Measurements from ENCODE around the gene GPC3.

DNA sequence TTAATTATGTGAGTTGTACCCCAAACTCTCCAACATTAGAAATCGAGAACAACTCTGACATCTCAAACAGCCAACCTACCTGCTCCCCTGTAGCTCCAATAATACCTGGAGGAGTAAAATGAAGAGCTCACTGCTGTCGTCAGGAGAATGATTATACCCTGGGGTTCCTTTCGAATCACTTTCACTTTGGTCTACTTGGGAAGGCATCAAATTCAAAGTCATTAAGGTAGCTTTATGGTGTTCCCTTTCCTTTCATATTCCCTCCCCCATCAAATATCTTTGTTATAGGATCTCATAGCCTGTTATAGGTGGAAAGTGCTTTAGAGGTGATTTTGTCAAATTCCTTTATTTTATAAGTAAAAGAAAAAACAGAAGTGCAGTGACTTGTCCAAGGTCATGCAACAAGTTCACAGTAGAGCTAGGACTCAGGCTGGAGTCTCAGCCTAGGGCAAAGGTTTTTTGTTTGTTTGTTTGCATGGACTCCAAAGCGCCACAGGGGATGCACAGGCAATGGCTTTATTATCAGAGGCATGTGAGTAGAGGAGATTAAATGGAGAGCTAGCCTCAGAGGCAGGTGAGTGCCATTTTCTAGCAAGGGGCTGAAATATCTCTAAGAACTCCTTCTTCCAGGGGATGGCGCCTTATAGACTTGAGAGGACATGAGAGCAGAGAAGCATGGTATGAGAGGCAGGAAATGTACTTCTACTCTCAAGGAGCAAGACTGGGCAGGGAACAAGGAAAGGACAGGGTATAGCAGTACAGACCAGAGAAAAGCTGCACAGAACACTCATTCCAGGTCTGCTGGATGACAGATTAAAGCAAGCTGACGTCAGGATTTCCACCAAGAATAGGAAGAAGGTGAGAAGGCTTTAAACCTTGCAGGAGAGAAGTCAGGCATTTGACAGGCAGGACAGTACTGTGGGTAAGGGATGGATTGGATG is 308.0 kb downstream of the GPC3 start:
- TF ChIP-seq, protein P1, sequence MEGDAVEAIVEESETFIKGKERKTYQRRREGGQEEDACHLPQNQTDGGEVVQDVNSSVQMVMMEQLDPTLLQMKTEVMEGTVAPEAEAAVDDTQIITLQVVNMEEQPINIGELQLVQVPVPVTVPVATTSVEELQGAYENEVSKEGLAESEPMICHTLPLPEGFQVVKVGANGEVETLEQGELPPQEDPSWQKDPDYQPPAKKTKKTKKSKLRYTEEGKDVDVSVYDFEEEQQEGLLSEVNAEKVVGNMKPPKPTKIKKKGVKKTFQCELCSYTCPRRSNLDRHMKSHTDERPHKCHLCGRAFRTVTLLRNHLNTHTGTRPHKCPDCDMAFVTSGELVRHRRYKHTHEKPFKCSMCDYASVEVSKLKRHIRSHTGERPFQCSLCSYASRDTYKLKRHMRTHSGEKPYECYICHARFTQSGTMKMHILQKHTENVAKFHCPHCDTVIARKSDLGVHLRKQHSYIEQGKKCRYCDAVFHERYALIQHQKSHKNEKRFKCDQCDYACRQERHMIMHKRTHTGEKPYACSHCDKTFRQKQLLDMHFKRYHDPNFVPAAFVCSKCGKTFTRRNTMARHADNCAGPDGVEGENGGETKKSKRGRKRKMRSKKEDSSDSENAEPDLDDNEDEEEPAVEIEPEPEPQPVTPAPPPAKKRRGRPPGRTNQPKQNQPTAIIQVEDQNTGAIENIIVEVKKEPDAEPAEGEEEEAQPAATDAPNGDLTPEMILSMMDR (conservative IDR thresholded peaks at IDR 0.05; ENCODE audit: low read depth, low read length) = no peak
- no peak for TF ChIP-seq EZH2 (IDR thresholded peaks at IDR 0.05; ENCODE audit: borderline replicate concordance, low read depth, low read length, poor library complexity, severe bottlenecking)
